Measurements from ENCODE around the gene PTPRT. TPM values are rescaled to one million over a fixed set of nuclear protein-coding genes. Genes with fewer than 3 reads are reported as not detected.

The PTPRT gene
- total and polyA plus RNA-seq, 2 experiments from 2014 or later = not detected

- Histone ChIP-seq H3K4me2 (no peak overlapping the region), H4K20me1 (replicated peaks; ENCODE audit: insufficient read depth) (no peaks in the 10 kb centered on the region), H3K9me2 (ENCODE audit: insufficient read depth) (no peaks in the 10 kb centered on the region), H3K27me3 (ENCODE audit: insufficient read depth) (no peaks in the 10 kb centered on the region), H3K79me2 (replicated peaks; ENCODE audit: insufficient read depth) (no peaks in the 10 kb centered on the region), H3K27ac (ENCODE audit: low read depth) (no peak overlapping the region), H3K4me1 (ENCODE audit: insufficient read depth) (no peaks in the 10 kb centered on the region), H3K36me3 (ENCODE audit: insufficient read depth) (peaks cover 11% of the 10 kb centered on the region), H2AFZ (no peak overlapping the region), H3K4me3 (no peak overlapping the region), H3F3A (replicated peaks; ENCODE audit: low read depth) (no peaks in the 10 kb centered on the region)
- DNase-seq (ENCODE audit: low spot score) (no peak), ATAC-seq (no peak)
- Mint-ChIP-seq H3K4me3 (no peak overlapping the region), H3K27me3 (ENCODE audit: insufficient read depth, low read depth, poor library complexity) (peaks cover 6% of the 10 kb centered on the region), H3K4me1 (no peaks in the 10 kb centered on the region), H3K36me3 (ENCODE audit: low read depth) (peaks cover 16% of the 10 kb centered on the region; the same call in 2 of the 3 replicates), H3K27ac (no peak overlapping the region), H3K9me3 (peaks cover 75% of the 10 kb centered on the region)
- TF ChIP-seq ZNF114 (CRISPR knock-in tag; IDR thresholded peaks at IDR 0.05) (no peak), ZNF462 (CRISPR knock-in tag; IDR thresholded peaks at IDR 0.05) (no peak)
These were observed 555.5 kb downstream of the PTPRT start for GRCh38 chr20:42634156-42634555.

- Histone ChIP-seq H3K4me3 (no peak overlapping the region), H3K27me3 (ENCODE audit: insufficient read depth) (no peaks in the 10 kb centered on the region), H3K9me2 (ENCODE audit: insufficient read depth) (no peaks in the 10 kb centered on the region), H3F3A (replicated peaks; ENCODE audit: low read depth) (no peaks in the 10 kb centered on the region), H3K79me2 (replicated peaks; ENCODE audit: insufficient read depth) (no peaks in the 10 kb centered on the region), H3K36me3 (ENCODE audit: insufficient read depth) (peaks cover 8% of the 10 kb centered on the region; the same call in 1 of the 2 replicates), H3K4me2 (no peak overlapping the region), H2AFZ (no peak overlapping the region), H3K4me1 (ENCODE audit: insufficient read depth) (no peaks in the 10 kb centered on the region), H3K27ac (ENCODE audit: low read depth) (no peak overlapping the region), H4K20me1 (replicated peaks; ENCODE audit: insufficient read depth) (no peaks in the 10 kb centered on the region)
- Mint-ChIP-seq H3K4me1 (no peaks in the 10 kb centered on the region), H3K4me3 (no peak overlapping the region), H3K27ac (no peak overlapping the region), H3K36me3 (ENCODE audit: low read depth) (peaks cover 21% of the 10 kb centered on the region; the same call in 2 of the 3 replicates), H3K9me3 (peaks cover 87% of the 10 kb centered on the region), H3K27me3 (ENCODE audit: insufficient read depth, low read depth, poor library complexity) (no peaks in the 10 kb centered on the region)
- DNase-seq (ENCODE audit: low spot score) = no peak
- ATAC-seq = no peak
- no peak for TF ChIP-seq NANOG (IDR thresholded peaks at IDR 0.05; ENCODE audit: borderline replicate concordance)
- TF ChIP-seq ZNF331 (CRISPR knock-in tag; IDR thresholded peaks at IDR 0.05; ENCODE audit: low read depth) = no peak
- TF ChIP-seq EZH2phosphoT487 (IDR thresholded peaks at IDR 0.05; ENCODE audit: unreplicated experiment) = no peak
- no peak for TF ChIP-seq ZNF462 (CRISPR knock-in tag; IDR thresholded peaks at IDR 0.05)
- no peak for TF ChIP-seq CREB1 (CRISPR knock-in tag; IDR thresholded peaks at IDR 0.05; ENCODE audit: low read depth)
- TF ChIP-seq JUNB (IDR thresholded peaks at IDR 0.05; ENCODE audit: unreplicated experiment) = no peak
These were observed 561.0 kb downstream of the PTPRT start for GRCh38 chr20:42628683-42629082.
